H9 (cell line): Measurements from ENCODE around the gene CHST14. TPM values are rescaled to one million over a fixed set of nuclear protein-coding genes. Genes with fewer than 3 reads are reported as not detected.

Experiments
- DNase-seq: peaks from one replicate; pipeline ENCODE4 v3.0.0-alpha.2; 2017
- H2AFZ ChIP-seq: one replicate; pipeline ENCODE4 v1.6.1; 2013; ENCODE audit warnings: mild to moderate bottlenecking, low read length, control low read depth, moderate library complexity
- H2AK5ac ChIP-seq: 2 replicates; pipeline ENCODE4 v1.6.1; 2013; ENCODE audit warnings: low read length, control low read depth, mixed read lengths; ENCODE audit not compliant: insufficient read length
- H2BK120ac ChIP-seq: one replicate; pipeline ENCODE4 v1.6.1; 2013; ENCODE audit warnings: low read depth, mild to moderate bottlenecking, low read length, control low read depth, inconsistent platforms; ENCODE audit not compliant: poor library complexity, severe bottlenecking
- H2BK12ac ChIP-seq: 2 replicates; pipeline ENCODE4 v1.6.1; 2013; ENCODE audit warnings: low read length, control low read depth, mixed read lengths, low read depth; ENCODE audit not compliant: insufficient read length
- H2BK15ac ChIP-seq: 2 replicates; pipeline ENCODE4 v1.6.1; 2013; ENCODE audit warnings: low read depth, low read length, control low read depth
- H2BK20ac ChIP-seq: one replicate; pipeline ENCODE4 v1.6.1; 2013; ENCODE audit warnings: low read depth, mild to moderate bottlenecking, low read length, control low read depth, inconsistent platforms; ENCODE audit not compliant: poor library complexity, severe bottlenecking
- H2BK5ac ChIP-seq: 2 replicates; pipeline ENCODE4 v1.6.1; 2013; ENCODE audit warnings: low read length, control low read depth, mixed read lengths; ENCODE audit not compliant: insufficient read length
- H3K14ac ChIP-seq: 2 replicates; pipeline ENCODE4 v1.6.1; 2013; ENCODE audit warnings: low read length, control low read depth; ENCODE audit not compliant: insufficient read depth
- H3K18ac ChIP-seq: 2 replicates; pipeline ENCODE4 v1.6.1; 2013; ENCODE audit warnings: low read depth, mild to moderate bottlenecking, mixed read lengths, low read length, control low read depth; ENCODE audit not compliant: insufficient read length
- H3K23ac ChIP-seq: 2 replicates; pipeline ENCODE4 v1.6.1; 2013; ENCODE audit warnings: low read length, control low read depth, mixed read lengths, low read depth; ENCODE audit not compliant: insufficient read length
- H3K23me2 ChIP-seq: 2 replicates; pipeline ENCODE4 v1.6.1; 2013; ENCODE audit warnings: low read depth, mild to moderate bottlenecking, mixed read lengths, low read length, control low read depth; ENCODE audit not compliant: insufficient read length, poor library complexity, severe bottlenecking
- H3K27ac ChIP-seq: 2 replicates; pipeline ENCODE4 v1.5.1; 2013; ENCODE audit warnings: low read length, control low read depth, mixed read lengths, low read depth; ENCODE audit not compliant: insufficient read length
- H3K27me3 ChIP-seq: 2 replicates; pipeline ENCODE4 v1.6.1; 2013; ENCODE audit warnings: low read length, control low read depth, inconsistent platforms; ENCODE audit not compliant: insufficient read depth
- H3K4ac ChIP-seq: 2 replicates; pipeline ENCODE4 v1.6.1; 2013; ENCODE audit warnings: low read depth, mild to moderate bottlenecking, control low read depth, inconsistent platforms, low read length, moderate library complexity
- H3K4me1 ChIP-seq: 2 replicates; pipeline ENCODE4 v1.6.1; 2013; ENCODE audit warnings: low read length, control low read depth, inconsistent platforms; ENCODE audit not compliant: insufficient read depth
- H3K4me2 ChIP-seq: 2 replicates; pipeline ENCODE4 v1.6.1; 2013; ENCODE audit warnings: low read length, control low read depth, mixed read lengths; ENCODE audit not compliant: insufficient read length, insufficient read depth
- H3K56ac ChIP-seq: 2 replicates; pipeline ENCODE4 v1.6.1; 2013; ENCODE audit warnings: low read depth, mild to moderate bottlenecking, mixed read lengths, low read length, control low read depth; ENCODE audit not compliant: insufficient read length
- H3K79me1 ChIP-seq: 2 replicates; pipeline ENCODE4 v1.6.1; 2013; ENCODE audit warnings: low read depth, mild to moderate bottlenecking, moderate library complexity, low read length, control low read depth, inconsistent platforms; ENCODE audit not compliant: insufficient read depth, poor library complexity, severe bottlenecking
- H3K79me2 ChIP-seq: 2 replicates; pipeline ENCODE4 v1.6.1; 2013; ENCODE audit warnings: low read length, control low read depth, inconsistent platforms; ENCODE audit not compliant: insufficient read depth
- H3K9ac ChIP-seq: 2 replicates; pipeline ENCODE4 v1.6.1; 2013; ENCODE audit warnings: low read length, control low read depth, mixed read lengths; ENCODE audit not compliant: insufficient read length; ENCODE audit errors: extremely low read depth
- H3K9me3 ChIP-seq: one replicate; pipeline ENCODE4 v1.6.1; 2013; ENCODE audit warnings: low read depth, low read length, inconsistent platforms; ENCODE audit not compliant: control insufficient read depth
- H3T11ph ChIP-seq: one replicate; pipeline ENCODE4 v1.6.1; 2013; ENCODE audit warnings: mild to moderate bottlenecking, low read length, control low read depth, inconsistent platforms
- H4K20me1 ChIP-seq: one replicate; pipeline ENCODE4 v1.6.1; 2013; ENCODE audit not compliant: control insufficient read depth, insufficient read length, insufficient read depth
- H4K5ac ChIP-seq: 2 replicates; pipeline ENCODE4 v1.6.1; 2013; ENCODE audit warnings: low read depth, mild to moderate bottlenecking, mixed read lengths, low read length, control low read depth; ENCODE audit not compliant: insufficient read length
- H4K8ac ChIP-seq: replicated peaks from 2 replicates; pipeline ENCODE4 v1.6.1; 2013; ENCODE audit warnings: low read length, control low read depth, mixed read lengths, low read depth; ENCODE audit not compliant: insufficient read length
- H4K91ac ChIP-seq: 2 replicates; pipeline ENCODE4 v1.6.1; 2013; ENCODE audit warnings: low read depth, mild to moderate bottlenecking, moderate library complexity, mixed read lengths, low read length, control low read depth; ENCODE audit not compliant: insufficient read length
- H3K27ac Mint-ChIP-seq, 3 experiments: 2 replicates in 2 of 3; 3 replicates in 1 of 3; pipeline ENCODE4 v1.8.0; 2020 to 2021; ENCODE audit warnings: mixed read lengths in 3 of 3, mild to moderate bottlenecking in 1 of 3, moderate library complexity in 1 of 3
- H3K27me3 Mint-ChIP-seq: 2 replicates; pipeline ENCODE4 v1.8.0; 2021; ENCODE audit warnings: low read depth, mild to moderate bottlenecking, moderate library complexity, mixed read lengths
- H3K36me3 Mint-ChIP-seq, 3 experiments: 2 replicates in 2 of 3; 3 replicates in 1 of 3; pipeline ENCODE4 v1.8.0; 2020 to 2021; ENCODE audit warnings: low read depth in 3 of 3, mixed read lengths in 3 of 3; ENCODE audit not compliant: insufficient read depth in 1 of 3
- H3K4me1 Mint-ChIP-seq, 2 experiments: 2 replicates each; pipeline ENCODE4 v1.8.0; 2020; ENCODE audit warnings: mixed read lengths in 2 of 2
- H3K4me3 Mint-ChIP-seq, 2 experiments: 2 replicates in 1 of 2; 3 replicates in 1 of 2; pipeline ENCODE4 v1.8.0; 2020 to 2021; ENCODE audit warnings: mild to moderate bottlenecking in 2 of 2, mixed read lengths in 2 of 2, moderate library complexity in 1 of 2
- H3K9me3 Mint-ChIP-seq, 2 experiments: 2 replicates in 1 of 2; 3 replicates in 1 of 2; pipeline ENCODE4 v1.8.0; 2020; ENCODE audit warnings: mild to moderate bottlenecking in 2 of 2, mixed read lengths in 2 of 2, moderate library complexity in 1 of 2
- WGBS: extraction: QIAGEN DNeasy Blood & Tissue Kit; methylation state at CpG from one replicate; pipeline ENCODE4 v1.1.7; 2013; ENCODE audit warnings: missing lambda C conversion rate, low lambda C conversion rate, mixed read lengths; ENCODE audit not compliant: insufficient read length; ENCODE audit errors: extremely low coverage; 5-methylcytosine and 5-hydroxymethylcytosine counted together
- total RNA-seq: library from RNA; stranded (reverse); gene quantifications from 2 replicates; pipeline ENCODE4 v1.2.1, GENCODE V29; 2021
- TF ChIP-seq, protein P1 (sequence below): fragments of 200-600 bp; sonication (generic); conservative IDR thresholded peaks from 3 replicates; pipeline ENCODE4 v1.8.0; 2021; ENCODE audit warnings: antibody characterized with exemption, mild to moderate bottlenecking

CHST14 gene
- total RNA-seq, 1 experiment from 2014 or later: 25.7 TPM

DNA sequence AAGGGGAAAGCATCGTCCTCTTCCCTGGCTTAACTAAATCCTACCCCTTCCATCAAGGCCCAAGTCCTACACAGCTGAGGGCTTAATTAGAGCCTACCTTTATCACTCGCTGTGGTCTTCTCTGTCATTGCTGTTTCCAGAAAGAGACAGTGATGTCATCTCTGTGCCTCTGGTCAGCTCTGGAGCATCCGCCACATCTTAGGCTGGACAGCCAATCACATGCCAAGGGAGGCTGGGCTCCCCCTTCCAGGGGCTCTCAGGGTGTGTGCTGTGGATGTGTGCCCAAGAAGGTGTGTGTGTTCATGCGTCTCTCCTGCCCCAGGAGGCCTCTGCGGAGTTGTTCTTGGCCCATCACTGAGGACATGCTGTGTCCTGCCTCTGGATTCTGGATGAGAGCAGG lies 42.8 kb downstream of the CHST14 start:
- H4K5ac ChIP-seq: no peak overlapping the region
- H3K4me3 Mint-ChIP-seq: no peak overlapping the region
- no peak overlapping the region for H3K4ac ChIP-seq
- no peak overlapping the region for H3K18ac ChIP-seq
- WGBS: no CpG with 5 or more reads among the region's 5 CpGs
- H3K27ac ChIP-seq: no peak overlapping the region
- H3K9ac ChIP-seq: no peak overlapping the region
- H2AK5ac ChIP-seq: no peak overlapping the region
- no peak overlapping the region for H3K56ac ChIP-seq
- H3K14ac ChIP-seq: no peak overlapping the region
- no peaks in the 10 kb centered on the region for H4K20me1 ChIP-seq
- H3K23ac ChIP-seq: no peak overlapping the region
- H3K4me1 Mint-ChIP-seq: peaks cover 12 to 13% of the 10 kb centered on the region in 2 experiments
- no peak overlapping the region for H2BK12ac ChIP-seq
- H2AFZ ChIP-seq: no peak overlapping the region
- no peaks in the 10 kb centered on the region for H3K9me3 ChIP-seq
- no peaks in the 10 kb centered on the region for H3K4me1 ChIP-seq
- no peaks in the 10 kb centered on the region for H3K79me1 ChIP-seq
- TF ChIP-seq, protein P1, sequence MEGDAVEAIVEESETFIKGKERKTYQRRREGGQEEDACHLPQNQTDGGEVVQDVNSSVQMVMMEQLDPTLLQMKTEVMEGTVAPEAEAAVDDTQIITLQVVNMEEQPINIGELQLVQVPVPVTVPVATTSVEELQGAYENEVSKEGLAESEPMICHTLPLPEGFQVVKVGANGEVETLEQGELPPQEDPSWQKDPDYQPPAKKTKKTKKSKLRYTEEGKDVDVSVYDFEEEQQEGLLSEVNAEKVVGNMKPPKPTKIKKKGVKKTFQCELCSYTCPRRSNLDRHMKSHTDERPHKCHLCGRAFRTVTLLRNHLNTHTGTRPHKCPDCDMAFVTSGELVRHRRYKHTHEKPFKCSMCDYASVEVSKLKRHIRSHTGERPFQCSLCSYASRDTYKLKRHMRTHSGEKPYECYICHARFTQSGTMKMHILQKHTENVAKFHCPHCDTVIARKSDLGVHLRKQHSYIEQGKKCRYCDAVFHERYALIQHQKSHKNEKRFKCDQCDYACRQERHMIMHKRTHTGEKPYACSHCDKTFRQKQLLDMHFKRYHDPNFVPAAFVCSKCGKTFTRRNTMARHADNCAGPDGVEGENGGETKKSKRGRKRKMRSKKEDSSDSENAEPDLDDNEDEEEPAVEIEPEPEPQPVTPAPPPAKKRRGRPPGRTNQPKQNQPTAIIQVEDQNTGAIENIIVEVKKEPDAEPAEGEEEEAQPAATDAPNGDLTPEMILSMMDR: no peak
- H4K8ac ChIP-seq: no peak overlapping the region
- H3K9me3 Mint-ChIP-seq: no peaks in the 10 kb centered on the region
- H3K23me2 ChIP-seq: peaks cover 7% of the 10 kb centered on the region
- H2BK15ac ChIP-seq: no peak overlapping the region
- H3K27me3 ChIP-seq: peaks cover 12% of the 10 kb centered on the region; the same call in 1 of the 2 replicates
- no peak overlapping the region for H4K91ac ChIP-seq
- no peak overlapping the region for H2BK20ac ChIP-seq
- H2BK120ac ChIP-seq: no peak overlapping the region
- H3K27ac Mint-ChIP-seq: no peak overlapping the region
- peaks cover 54% of the 10 kb centered on the region for H3K27me3 Mint-ChIP-seq
- no peak overlapping the region for H3K4me2 ChIP-seq
- no peaks in the 10 kb centered on the region for H3K79me2 ChIP-seq
- H3K36me3 Mint-ChIP-seq: no peaks in the 10 kb centered on the region
- no peak overlapping the region for H2BK5ac ChIP-seq
- H3T11ph ChIP-seq: no peak overlapping the region
- no peak for DNase-seq
